K562 (cell line): ENCODE results near the gene MECR. TPM values are rescaled to one million over a fixed set of nuclear protein-coding genes. Genes with fewer than 3 reads are reported as not detected.

Experiments
- ATAC-seq: fragments of 200-7000 bp; cut with Tn5 transposase; 3 replicates; pipeline ENCODE4 v1.9.1; 2020; ENCODE audit warnings: moderate library complexity
- BruUV-seq: library from RNA; stranded (reverse); fragments of 400-500 nt; replicated peaks from 2 replicates; lab custom pipeline; 2021; lab: Mats Ljungman, UMichigan
- CTCF ChIA-PET: fragments of 300-600 bp; formaldehyde crosslinking; extraction: SDS; loops from one replicate; lab custom pipeline; 2021; ENCODE audit warnings: low intra/inter-chr PET ratio; lab: Yijun Ruan, JAX
- POLR2A ChIA-PET: fragments of 300-600, 350-650 bp; sonication (Branson Sonifier 250); formaldehyde crosslinking; extraction: SDS; loops from one replicate; lab custom pipeline; 2021; ENCODE audit warnings: antibody characterized with exemption, inconsistent platforms; lab: Yijun Ruan, JAX
- DNase-seq, 4 experiments: peaks; one replicate each; pipeline versions ENCODE4 v3.0.0 to v3.0.0-alpha.2; 2011 to 2018; ENCODE audit warnings: low spot score in 3 of 4, mixed read lengths in 3 of 4; ENCODE audit errors: extremely low read depth in 1 of 4
- FAIRE-seq: peaks from 2 replicates; lab custom pipeline; 2011; peaks lifted over from hg19 to GRCh38; lab: Jason Lieb, UNC
- H2AFZ ChIP-seq: 2 replicates; pipeline ENCODE4 v1.6.0; 2011; ENCODE audit warnings: low read depth, low read length, control low read depth, inconsistent platforms
- H3K27ac ChIP-seq: fragments of 200-600 bp; 3 replicates; pipeline ENCODE4 v1.8.0; 2011; ENCODE audit warnings: low read depth, mild to moderate bottlenecking, control low read depth, inconsistent platforms, low read length, moderate library complexity, mixed read lengths; ENCODE audit errors: extremely low read depth
- H3K27me3 ChIP-seq, 2 experiments: fragments of 300-600 bp in 1 of 2; 2 replicates in 1 of 2; 3 replicates in 1 of 2; pipeline versions ENCODE4 v1.6.0 to v1.8.0; 2011; ENCODE audit warnings: inconsistent platforms in 2 of 2, low read length in 2 of 2, mild to moderate bottlenecking in 1 of 2, mixed read lengths in 1 of 2, moderate library complexity in 1 of 2; ENCODE audit not compliant: control insufficient read depth in 2 of 2, insufficient read depth in 2 of 2
- H3K36me3 ChIP-seq: fragments of 300-600 bp; 3 replicates; pipeline ENCODE4 v1.8.0; 2011; ENCODE audit warnings: mild to moderate bottlenecking, low read length, inconsistent platforms; ENCODE audit not compliant: control insufficient read depth, insufficient read depth
- H3K4me1 ChIP-seq, 2 experiments: fragments of 200-600 bp in 1 of 2; replicated peaks in 1 of 2; 2 replicates in 1 of 2; 3 replicates in 1 of 2; pipeline versions ENCODE4 v1.5.1 to v1.8.0; 2011; ENCODE audit warnings: inconsistent platforms in 2 of 2, low read length in 2 of 2, mild to moderate bottlenecking in 1 of 2, mixed read lengths in 1 of 2, moderate library complexity in 1 of 2; ENCODE audit not compliant: control insufficient read depth in 2 of 2, insufficient read depth in 2 of 2
- H3K4me2 ChIP-seq: 2 replicates; pipeline ENCODE4 v1.6.1; 2011; ENCODE audit warnings: low read length, control low read depth, inconsistent platforms, mixed read lengths; ENCODE audit not compliant: insufficient read depth
- H3K4me3 ChIP-seq: fragments of 200-600 bp; sonication (generic), shearing (Covaris generic); 2 replicates; pipeline ENCODE4 v1.5.1; 2016; ENCODE audit warnings: control low read depth, inconsistent platforms
- H3K79me2 ChIP-seq: fragments of 200-600 bp; 3 replicates; pipeline ENCODE4 v1.8.0; 2011; ENCODE audit warnings: low read length, inconsistent platforms; ENCODE audit not compliant: control insufficient read depth, insufficient read depth
- H3K9ac ChIP-seq, 2 experiments: 2 replicates each; pipeline versions ENCODE4 v1.6.0 to v1.6.1; 2011; ENCODE audit warnings: low read depth in 2 of 2, low read length in 2 of 2, control low read depth in 1 of 2, inconsistent platforms in 1 of 2, mild to moderate bottlenecking in 1 of 2, mixed read lengths in 1 of 2; ENCODE audit not compliant: insufficient read depth in 1 of 2
- H3K9me1 ChIP-seq: one replicate; pipeline ENCODE4 v1.6.0; 2011; ENCODE audit warnings: inconsistent platforms, mild to moderate bottlenecking, low read length, moderate library complexity; ENCODE audit not compliant: control insufficient read depth, insufficient read depth
- H3K9me3 ChIP-seq: replicated peaks from 2 replicates; pipeline ENCODE4 v1.5.1; 2011; ENCODE audit warnings: low read depth, low read length, inconsistent platforms; ENCODE audit not compliant: control insufficient read depth, insufficient read depth
- H4K20me1 ChIP-seq: replicated peaks from 2 replicates; pipeline ENCODE4 v1.6.1; 2011; ENCODE audit warnings: low read length, inconsistent platforms, mixed read lengths; ENCODE audit not compliant: control insufficient read depth, insufficient read depth
- NR1H2 ChIP-seq: sonication (generic); formaldehyde crosslinking; IDR thresholded peaks from 2 replicates; pipeline ENCODE4 v1.4.0; 2020; ENCODE audit warnings: mild to moderate bottlenecking, missing genetic modification reagents
- PHB ChIP-seq: fragments of 250-450 bp; sonication (Bioruptor Pico); IDR thresholded peaks from 2 replicates; pipeline ENCODE4 v1.5.0; 2021
- POLR2AphosphoS2 ChIP-seq: IDR thresholded peaks from 2 replicates; pipeline ENCODE4 v1.6.1; 2012; ENCODE audit warnings: low read length, improper control_type of control experiment
- SAP30 ChIP-seq: fragments of 200-600 bp; sonication (generic); IDR thresholded peaks from 2 replicates; pipeline ENCODE4 v1.6.1; 2012; ENCODE audit warnings: borderline replicate concordance, low read depth, mild to moderate bottlenecking, moderate library complexity, low read length, control low read depth, inconsistent platforms; ENCODE audit not compliant: insufficient read depth, poor library complexity, severe bottlenecking
- SP2 ChIP-seq: IDR thresholded peaks from 2 replicates; pipeline ENCODE4 v1.6.1; 2011; ENCODE audit warnings: mild to moderate bottlenecking, low read depth, low read length, moderate library complexity; ENCODE audit not compliant: poor library complexity, severe bottlenecking; ENCODE audit errors: extremely low read depth
- TRIM25 ChIP-seq: fragments of 450-650 bp; IDR thresholded peaks from 2 replicates; pipeline ENCODE4 v1.7.0; 2016; ENCODE audit warnings: borderline replicate concordance
- ZNF551 ChIP-seq: fragments of 250-450 bp; sonication (Bioruptor Pico); IDR thresholded peaks from 2 replicates; pipeline ENCODE4 v1.5.0; 2021; ENCODE audit warnings: mild to moderate bottlenecking, moderate library complexity
- WGBS: fragments of 100-300 bp; shearing (Covaris generic); methylation state at CpG from one replicate; pipeline ENCODE4 v1.1.6; 2016; ENCODE audit warnings: low coverage, mixed read lengths; ENCODE audit not compliant: insufficient coverage; ENCODE audit errors: missing lambda C conversion rate; 5-methylcytosine and 5-hydroxymethylcytosine counted together
- in situ Hi-C: fragments of 300-500 bp; cut with MboI; formaldehyde crosslinking; loops from 4 replicates; pipeline ENCODE4 v1.15.0; 2018; ENCODE audit warnings: inconsistent platforms, mixed read lengths
- intact Hi-C: fragments of 100-400 bp; cut with micrococcal nuclease; formaldehyde crosslinking; loops from 2 replicates; pipeline ENCODE4 v1.14.2; 2022
- polyA plus RNA-seq, 8 experiments: library from polyadenylated mRNA; depleted of rRNA in 4 of 8; stranded (reverse) in 5 of 8; unstranded in 3 of 8; fragments of >200 nt; fragmentation: Nextera tagmentation in 2 of 8; fragmentation: Illumina TruSeq in 1 of 8; extraction: Ambion mirVana in 2 of 8; extraction: Trizol in 1 of 8; gene quantifications; 2 replicates each; pipeline versions ENCODE4 v1.2.1 to v1.2.3, GENCODE V29; 2011 to 2014; ENCODE audit warnings: inconsistent platforms in 1 of 8, missing spikeins in 1 of 8
- total RNA-seq, 7 experiments: library from RNA; depleted of rRNA in 6 of 7; stranded (reverse); fragments of >200 nt in 6 of 7; fragmentation: Illumina TruSeq in 2 of 7; extraction: Trizol in 2 of 7; gene quantifications; 2 replicates each; pipeline versions ENCODE4 v1.2.1 to v1.2.3, GENCODE V29; 2011 to 2021; ENCODE audit warnings: low replicate concordance in 1 of 7

Gene MECR
- total and polyA plus RNA-seq, 9 of the 15 experiments (the other 6 are each of a cell fraction or from before 2014, with no cell fraction given): 10.4 to 58.6 (median 42.9) TPM

GRCh38 chr1:29249951-29250581 is 19.3 kb upstream of the MECR start:
- in situ Hi-C loops: no loop called here
- TF ChIP-seq POLR2AphosphoS2 (no peak), PHB (CRISPR knock-in tag) (no peak), NR1H2 (CRISPR knock-in tag) (no peak), ZNF551 (CRISPR knock-in tag) (no peak), SP2 (no peak), TRIM25 (no peak), SAP30 (no peak)
- TF ChIP-seq, all 486 proteins: peak for 0
- FAIRE-seq (no peak), ATAC-seq (no peak), DNase-seq (no peak)
- H2AFZ ChIP-seq: no peak overlapping the region
- H3K4me1 ChIP-seq: peaks cover 6 to 10% of the 10 kb centered on the region in 2 experiments; a peak in 3 of 5 replicates
- ChIA-PET CTCF (no interaction called here), POLR2A (interaction anchor here (1.0 to 1.5 kb wide), 2 partner anchors 9 kb away, joined by 4 to 5 read pairs; no protein-coding TSS in a partner anchor)
- intact Hi-C loops: no loop called here
- no peak overlapping the region for H3K4me3 ChIP-seq
- H4K20me1 ChIP-seq: peaks cover 22% of the 10 kb centered on the region
- no peaks in the 10 kb centered on the region for H3K9me1 ChIP-seq
- BruUV-seq: no TSS peak
- no peaks in the 10 kb centered on the region for H3K79me2 ChIP-seq
- H3K9ac ChIP-seq: no peak overlapping the region
- H3K27ac ChIP-seq: no peak overlapping the region
- no peaks in the 10 kb centered on the region for H3K36me3 ChIP-seq
- peaks cover 19 to 43% of the 10 kb centered on the region in 2 experiments; a peak in 4 of 5 replicates for H3K27me3 ChIP-seq
- no peaks in the 10 kb centered on the region for H3K9me3 ChIP-seq
- 19% methylated on average over 2 of the region's 2 CpGs for WGBS
- H3K4me2 ChIP-seq: no peak overlapping the region
